ENCODE results near the gene GEN1.

The GEN1 gene

DNA sequence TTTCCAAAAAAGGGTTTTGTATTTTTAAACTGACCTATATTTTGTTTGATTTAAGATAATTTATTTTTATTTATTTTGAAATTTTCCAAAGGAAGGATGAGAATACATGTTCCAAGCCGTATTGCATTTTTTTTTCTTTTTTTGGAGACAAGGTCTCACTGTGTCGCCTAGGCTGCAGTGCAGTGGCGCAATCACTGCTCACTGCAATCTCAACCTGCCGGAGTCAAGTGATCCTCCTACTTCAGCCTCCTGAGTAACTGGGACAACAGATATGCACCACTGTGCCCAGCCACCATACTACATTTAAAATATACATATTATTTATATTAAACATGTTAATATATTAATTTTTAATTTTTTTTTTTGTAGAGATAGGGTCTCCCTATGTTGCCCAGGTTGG is 15.0 kb downstream of the GEN1 start:
- ATAC-seq (no peak), DNase-seq (ENCODE audit: low spot score in 2 of 2) (no peak)
- Mint-ChIP-seq H3K4me3 (no peak overlapping the region), H3K27ac (no peak overlapping the region), H3K4me1 (no peaks in the 10 kb centered on the region), H3K36me3 (peaks cover 27% of the 10 kb centered on the region), H3K9me3 (no peaks in the 10 kb centered on the region)

DNA sequence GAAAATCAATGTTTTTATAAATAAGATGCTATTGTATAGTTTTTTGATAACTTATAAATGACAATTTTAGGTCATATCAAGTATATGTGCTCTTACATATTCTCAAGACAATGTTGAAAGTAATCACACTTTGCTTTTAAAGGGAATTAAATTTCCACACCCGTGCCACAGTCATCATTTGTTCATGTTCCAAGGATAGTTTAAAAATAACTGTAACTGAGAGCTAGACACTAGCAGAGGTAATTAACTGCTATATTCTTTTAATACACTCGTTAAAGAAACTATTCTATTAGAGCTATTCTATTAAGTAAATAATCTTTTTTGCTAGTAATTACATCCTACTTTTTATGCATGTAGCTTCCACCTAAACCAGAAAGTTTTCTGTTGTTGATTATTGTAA is 18.0 kb downstream of the GEN1 start:
- Mint-ChIP-seq H3K4me1 (no peaks in the 10 kb centered on the region), H3K36me3 (peaks cover 45% of the 10 kb centered on the region), H3K27ac (no peak overlapping the region), H3K9me3 (no peaks in the 10 kb centered on the region), H3K4me3 (no peak overlapping the region)
- DNase-seq (ENCODE audit: low spot score in 2 of 2): no peak
- no peak for ATAC-seq

- H3K9me3 Mint-ChIP-seq: no peaks in the 10 kb centered on the region
- H3K36me3 Mint-ChIP-seq: peaks cover 42% of the 10 kb centered on the region
- no peak overlapping the region for H3K27ac Mint-ChIP-seq
- DNase-seq (ENCODE audit: low spot score in 2 of 2) (no peak), ATAC-seq (no peak)
- H3K4me3 Mint-ChIP-seq: no peak overlapping the region
- no peaks in the 10 kb centered on the region for H3K4me1 Mint-ChIP-seq
Measured at GRCh38 chr2:17772532-17772931, 18.6 kb downstream of the GEN1 start.

DNA sequence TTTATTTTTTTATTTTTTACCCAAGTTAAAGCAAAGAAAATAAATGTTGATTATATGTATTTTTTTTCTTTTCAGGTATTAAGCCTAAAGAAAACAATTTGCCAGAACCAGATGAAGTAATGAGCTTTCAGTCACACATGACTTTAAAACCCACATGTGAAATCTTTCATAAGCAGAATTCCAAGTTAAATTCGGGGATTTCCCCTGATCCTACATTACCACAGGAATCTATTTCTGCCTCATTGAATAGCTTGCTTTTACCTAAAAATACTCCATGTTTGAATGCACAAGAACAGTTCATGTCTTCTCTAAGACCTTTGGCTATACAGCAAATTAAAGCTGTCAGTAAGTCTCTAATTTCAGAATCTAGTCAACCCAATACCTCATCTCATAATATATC is 26.6 kb downstream of the GEN1 start:
- H3K9me3 Mint-ChIP-seq: no peaks in the 10 kb centered on the region
- peaks cover 36% of the 10 kb centered on the region for H3K36me3 Mint-ChIP-seq
- no peaks in the 10 kb centered on the region for H3K4me1 Mint-ChIP-seq
- no peak overlapping the region for H3K4me3 Mint-ChIP-seq
- no peak for ATAC-seq
- no peak overlapping the region for H3K27ac Mint-ChIP-seq
- no peak for DNase-seq (ENCODE audit: low spot score in 2 of 2)

- Mint-ChIP-seq H3K36me3 (peaks cover 32% of the 10 kb centered on the region), H3K4me3 (no peak overlapping the region), H3K27ac (no peak overlapping the region), H3K9me3 (no peaks in the 10 kb centered on the region), H3K4me1 (no peaks in the 10 kb centered on the region)
- no peak for DNase-seq (ENCODE audit: low spot score in 2 of 2)
- no peak for ATAC-seq
Measured at GRCh38 chr2:17781482-17781881, 27.5 kb downstream of the GEN1 start.

GRCh38 chr2:17786727-17787126 is 32.8 kb downstream of the GEN1 start:
- no peak for DNase-seq (ENCODE audit: low spot score in 2 of 2)
- no peak overlapping the region for H3K27ac Mint-ChIP-seq
- H3K4me1 Mint-ChIP-seq: no peaks in the 10 kb centered on the region
- H3K36me3 Mint-ChIP-seq: no peaks in the 10 kb centered on the region
- no peak for ATAC-seq
- H3K4me3 Mint-ChIP-seq: no peak overlapping the region
- H3K9me3 Mint-ChIP-seq: no peaks in the 10 kb centered on the region

- Mint-ChIP-seq H3K9me3 (no peaks in the 10 kb centered on the region), H3K27ac (no peak overlapping the region), H3K4me1 (no peaks in the 10 kb centered on the region), H3K4me3 (no peak overlapping the region), H3K36me3 (no peaks in the 10 kb centered on the region)
- DNase-seq (ENCODE audit: low spot score in 2 of 2) (no peak), ATAC-seq (no peak)
Measured at GRCh38 chr2:17788773-17789172, 34.8 kb downstream of the GEN1 start.

GRCh38 chr2:17790536-17790935 is 36.6 kb downstream of the GEN1 start:
- ATAC-seq (peak; percentile 68), DNase-seq (ENCODE audit: low spot score in 2 of 2) (no peak)
- Mint-ChIP-seq H3K4me3 (no peak overlapping the region), H3K4me1 (no peaks in the 10 kb centered on the region), H3K36me3 (no peaks in the 10 kb centered on the region), H3K27ac (no peak overlapping the region), H3K9me3 (no peaks in the 10 kb centered on the region)

- no peaks in the 10 kb centered on the region for H3K4me1 Mint-ChIP-seq
- H3K27ac Mint-ChIP-seq: no peak overlapping the region
- DNase-seq (ENCODE audit: low spot score in 2 of 2) (no peak), ATAC-seq (no peak)
- H3K4me3 Mint-ChIP-seq: no peak overlapping the region
- H3K9me3 Mint-ChIP-seq: no peaks in the 10 kb centered on the region
- no peaks in the 10 kb centered on the region for H3K36me3 Mint-ChIP-seq
Measured at GRCh38 chr2:17791121-17791816, 37.3 kb downstream of the GEN1 start.

GRCh38 chr2:17791817-17792130 is 37.8 kb downstream of the GEN1 start:
- H3K9me3 Mint-ChIP-seq: no peaks in the 10 kb centered on the region
- ATAC-seq (no peak), DNase-seq (ENCODE audit: low spot score in 2 of 2) (no peak)
- no peak overlapping the region for H3K4me3 Mint-ChIP-seq
- H3K36me3 Mint-ChIP-seq: no peaks in the 10 kb centered on the region
- no peaks in the 10 kb centered on the region for H3K4me1 Mint-ChIP-seq
- no peak overlapping the region for H3K27ac Mint-ChIP-seq

DNA sequence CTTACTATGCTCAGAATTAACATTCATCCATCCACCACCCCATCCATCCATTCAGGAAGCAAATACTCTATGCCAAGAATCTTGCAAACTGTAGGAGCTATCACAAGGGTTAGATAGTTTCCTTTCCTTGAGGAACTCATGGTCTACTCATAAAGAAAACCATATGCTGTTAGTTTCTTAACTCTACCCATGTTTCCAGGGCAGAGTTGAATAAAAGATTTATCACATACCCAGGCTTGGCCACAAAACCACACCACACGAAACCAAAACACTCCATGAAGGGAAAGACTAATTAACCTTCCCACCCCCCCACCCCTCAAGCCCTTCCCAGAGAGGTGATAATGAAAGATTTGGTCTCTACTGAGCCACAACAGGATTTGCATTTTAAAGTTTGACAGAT is 38.6 kb downstream of the GEN1 start:
- no peak overlapping the region for H3K27ac Mint-ChIP-seq
- H3K36me3 Mint-ChIP-seq: no peaks in the 10 kb centered on the region
- ATAC-seq: no peak
- H3K9me3 Mint-ChIP-seq: no peaks in the 10 kb centered on the region
- no peak overlapping the region for H3K4me3 Mint-ChIP-seq
- DNase-seq (ENCODE audit: low spot score in 2 of 2): no peak
- no peaks in the 10 kb centered on the region for H3K4me1 Mint-ChIP-seq

- DNase-seq (ENCODE audit: low spot score in 2 of 2) (no peak), ATAC-seq (no peak)
- Mint-ChIP-seq H3K4me1 (no peaks in the 10 kb centered on the region), H3K4me3 (no peak overlapping the region), H3K9me3 (no peaks in the 10 kb centered on the region), H3K36me3 (no peaks in the 10 kb centered on the region), H3K27ac (no peak overlapping the region)
Measured at GRCh38 chr2:17793296-17793695, 39.4 kb downstream of the GEN1 start.

DNA sequence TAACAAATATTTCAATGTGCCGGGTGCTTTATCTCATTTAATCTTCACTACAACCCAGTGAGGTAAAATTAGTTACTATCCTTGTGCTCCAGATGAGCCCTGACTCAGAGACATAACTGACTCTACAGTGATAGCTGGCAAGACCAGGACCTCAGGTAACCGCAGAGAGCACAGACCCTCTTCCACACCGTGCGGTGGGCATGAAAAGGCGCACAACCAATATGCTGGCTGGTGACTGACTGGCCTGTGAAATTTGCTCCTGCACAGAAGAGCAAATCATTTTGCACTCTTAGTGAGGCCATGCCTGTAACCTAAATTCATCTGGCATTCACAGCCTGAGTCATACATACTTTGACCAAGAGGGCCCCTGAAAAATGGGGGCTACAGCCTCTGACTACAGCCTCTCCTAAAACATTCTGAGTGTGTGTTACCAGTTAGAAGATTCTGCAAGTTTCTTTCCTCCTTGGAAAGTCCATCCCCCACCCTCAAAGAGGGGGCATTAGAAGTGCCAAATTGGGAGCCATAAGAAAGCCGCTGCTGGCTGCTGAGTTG is 39.9 kb downstream of the GEN1 start:
- DNase-seq (ENCODE audit: low spot score in 2 of 2) (no peak), ATAC-seq (peak; percentile 50)
- Mint-ChIP-seq H3K9me3 (no peaks in the 10 kb centered on the region), H3K4me3 (no peak overlapping the region), H3K4me1 (no peaks in the 10 kb centered on the region), H3K27ac (no peak overlapping the region), H3K36me3 (no peaks in the 10 kb centered on the region)

DNA sequence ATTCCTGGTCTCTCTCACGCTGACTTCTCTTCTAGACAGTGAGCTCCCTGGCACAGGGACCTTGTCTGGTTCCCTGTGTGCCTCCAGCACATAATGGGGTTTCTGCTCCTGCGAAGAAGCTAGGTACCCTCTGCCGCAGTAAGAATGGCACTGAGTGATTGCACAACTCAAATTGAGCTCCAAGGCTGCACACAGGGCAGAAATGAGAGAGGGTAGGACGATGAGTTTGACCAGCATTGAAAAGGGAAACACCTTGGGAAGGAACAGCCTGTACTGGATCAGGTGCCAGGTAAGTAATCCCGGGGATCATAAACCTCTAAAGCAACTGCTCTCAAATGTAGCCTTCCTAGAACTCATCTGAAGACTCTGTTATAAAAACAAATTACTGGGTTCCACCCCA is 41.4 kb downstream of the GEN1 start:
- H3K36me3 Mint-ChIP-seq: no peaks in the 10 kb centered on the region
- ATAC-seq: no peak
- no peak for DNase-seq (ENCODE audit: low spot score in 2 of 2)
- no peak overlapping the region for H3K4me3 Mint-ChIP-seq
- H3K4me1 Mint-ChIP-seq: no peaks in the 10 kb centered on the region
- H3K9me3 Mint-ChIP-seq: no peaks in the 10 kb centered on the region
- H3K27ac Mint-ChIP-seq: no peak overlapping the region

- no peak overlapping the region for H3K27ac Mint-ChIP-seq
- no peaks in the 10 kb centered on the region for H3K36me3 Mint-ChIP-seq
- H3K4me3 Mint-ChIP-seq: no peak overlapping the region
- ATAC-seq: no peak
- no peaks in the 10 kb centered on the region for H3K9me3 Mint-ChIP-seq
- H3K4me1 Mint-ChIP-seq: no peaks in the 10 kb centered on the region
- no peak for DNase-seq (ENCODE audit: low spot score in 2 of 2)
Measured at GRCh38 chr2:17798338-17798737, 44.4 kb downstream of the GEN1 start.

- no peaks in the 10 kb centered on the region for H3K4me1 Mint-ChIP-seq
- no peak overlapping the region for H3K4me3 Mint-ChIP-seq
- DNase-seq (ENCODE audit: low spot score in 2 of 2): peak in 1 of 2 donors; percentile 12
- no peak overlapping the region for H3K27ac Mint-ChIP-seq
- no peak for ATAC-seq
- no peaks in the 10 kb centered on the region for H3K36me3 Mint-ChIP-seq
- no peaks in the 10 kb centered on the region for H3K9me3 Mint-ChIP-seq
Measured at GRCh38 chr2:17799301-17800120, 45.6 kb downstream of the GEN1 start.

Data from stimulated activated effector memory CD8-positive, alpha-beta T cell treated with anti-CD3 and anti-CD28 coated beads, Interleukin-12 subunit alpha, Interleukin-12 subunit beta, amount 100 ng/mL, for 72 hours (primary cell).